ENCODE data around the gene ZSCAN4.

The ZSCAN4 gene

GRCh38 chr19:57655443-57655842, 13.3 kb upstream of the ZSCAN4 start:
- no peaks in the 10 kb centered on the region for H3K4me1 ChIP-seq (ENCODE audit: low read length)
- TF ChIP-seq EZH2phosphoT487 (IDR thresholded peaks at IDR 0.05; ENCODE audit: low read length) (no peak), EZH2 (optimal IDR thresholded peaks at IDR 0.05; ENCODE audit: low read depth, low read length) (no peak), CTCF (IDR thresholded peaks at IDR 0.05; ENCODE audit: low read length) (no peak)
- H3K27me3 ChIP-seq (replicated peaks; ENCODE audit: insufficient read depth, low read length): no peaks in the 10 kb centered on the region
- H3K36me3 ChIP-seq (replicated peaks; ENCODE audit: insufficient read depth, low read length): no peaks in the 10 kb centered on the region
- DNase-seq: no peak
- H3K27ac ChIP-seq (ENCODE audit: low read length): no peak overlapping the region
- H3K79me2 ChIP-seq (ENCODE audit: low read length): no peaks in the 10 kb centered on the region
- H3K9ac ChIP-seq (ENCODE audit: low read length): no peak overlapping the region
- no peak overlapping the region for H3K4me3 ChIP-seq (ENCODE audit: low read length)
- no peaks in the 10 kb centered on the region for H4K20me1 ChIP-seq (ENCODE audit: insufficient read depth, low read length)
- no peaks in the 10 kb centered on the region for H3K9me2 ChIP-seq (replicated peaks; ENCODE audit: insufficient read depth, low read length)
- H3K4me2 ChIP-seq (ENCODE audit: low read depth, low read length): no peak overlapping the region
- no peaks in the 10 kb centered on the region for H3K9me3 ChIP-seq (replicated peaks; ENCODE audit: insufficient read depth, low read length)
- H2AFZ ChIP-seq (ENCODE audit: low read length): no peak overlapping the region
- H3F3A ChIP-seq (ENCODE audit: insufficient read depth, low read length): no peaks in the 10 kb centered on the region

DNA sequence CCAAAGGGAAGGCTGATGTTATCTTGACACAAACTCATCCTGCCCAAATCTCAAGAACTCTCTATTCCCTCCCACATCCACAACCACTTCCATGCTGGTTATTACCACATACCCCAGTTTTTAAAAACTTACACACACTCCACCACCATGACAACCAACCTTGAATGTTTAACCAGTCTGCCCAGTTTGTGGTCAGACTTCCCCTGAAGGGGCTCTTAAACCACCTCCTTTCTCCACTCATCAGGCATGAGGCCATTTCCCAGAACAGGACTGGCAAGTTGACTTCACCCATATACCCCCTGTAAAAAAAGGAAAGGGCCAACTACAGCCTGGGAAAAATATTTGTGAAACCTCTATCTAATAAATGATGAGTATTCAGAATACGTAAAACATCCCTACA, 12.4 kb upstream of the ZSCAN4 start:
- Histone ChIP-seq H3K9me2 (replicated peaks; ENCODE audit: insufficient read depth, low read length) (no peaks in the 10 kb centered on the region), H3K27me3 (replicated peaks; ENCODE audit: insufficient read depth, low read length) (no peaks in the 10 kb centered on the region), H3K27ac (ENCODE audit: low read length) (no peak overlapping the region), H3K9ac (ENCODE audit: low read length) (no peak overlapping the region), H3K4me1 (ENCODE audit: low read length) (no peaks in the 10 kb centered on the region), H3K4me2 (ENCODE audit: low read depth, low read length) (no peak overlapping the region), H3K36me3 (replicated peaks; ENCODE audit: insufficient read depth, low read length) (no peaks in the 10 kb centered on the region), H4K20me1 (ENCODE audit: insufficient read depth, low read length) (no peaks in the 10 kb centered on the region), H3K4me3 (ENCODE audit: low read length) (no peak overlapping the region), H2AFZ (ENCODE audit: low read length) (no peak overlapping the region), H3K9me3 (replicated peaks; ENCODE audit: insufficient read depth, low read length) (no peaks in the 10 kb centered on the region), H3F3A (ENCODE audit: insufficient read depth, low read length) (no peaks in the 10 kb centered on the region), H3K79me2 (ENCODE audit: low read length) (no peaks in the 10 kb centered on the region)
- DNase-seq: no peak
- TF ChIP-seq CTCF (IDR thresholded peaks at IDR 0.05; ENCODE audit: low read length): no peak
- TF ChIP-seq EZH2 (optimal IDR thresholded peaks at IDR 0.05; ENCODE audit: low read depth, low read length): no peak
- TF ChIP-seq EZH2phosphoT487 (IDR thresholded peaks at IDR 0.05; ENCODE audit: low read length): no peak

- H3K27me3 ChIP-seq (replicated peaks; ENCODE audit: insufficient read depth, low read length): no peaks in the 10 kb centered on the region
- no peaks in the 10 kb centered on the region for H3K9me3 ChIP-seq (replicated peaks; ENCODE audit: insufficient read depth, low read length)
- no peaks in the 10 kb centered on the region for H3K79me2 ChIP-seq (ENCODE audit: low read length)
- no peak overlapping the region for H3K27ac ChIP-seq (ENCODE audit: low read length)
- DNase-seq: no peak
- H3K4me1 ChIP-seq (ENCODE audit: low read length): no peaks in the 10 kb centered on the region
- H3K9ac ChIP-seq (ENCODE audit: low read length): no peak overlapping the region
- H3F3A ChIP-seq (ENCODE audit: insufficient read depth, low read length): no peaks in the 10 kb centered on the region
- H3K9me2 ChIP-seq (replicated peaks; ENCODE audit: insufficient read depth, low read length): no peaks in the 10 kb centered on the region
- H3K36me3 ChIP-seq (replicated peaks; ENCODE audit: insufficient read depth, low read length): no peaks in the 10 kb centered on the region
- no peak overlapping the region for H3K4me3 ChIP-seq (ENCODE audit: low read length)
- TF ChIP-seq CTCF (IDR thresholded peaks at IDR 0.05; ENCODE audit: low read length) (no peak), EZH2 (optimal IDR thresholded peaks at IDR 0.05; ENCODE audit: low read depth, low read length) (no peak), EZH2phosphoT487 (IDR thresholded peaks at IDR 0.05; ENCODE audit: low read length) (no peak)
- H3K4me2 ChIP-seq (ENCODE audit: low read depth, low read length): no peak overlapping the region
- no peaks in the 10 kb centered on the region for H4K20me1 ChIP-seq (ENCODE audit: insufficient read depth, low read length)
- no peak overlapping the region for H2AFZ ChIP-seq (ENCODE audit: low read length)
Measured at GRCh38 chr19:57664269-57665127, 4.2 kb upstream of the ZSCAN4 start.

Data from MM.1S (cell line).